IMR-90 (cell line): ENCODE data around the gene OSBP2. TPM values are rescaled to one million over a fixed set of nuclear protein-coding genes. Genes with fewer than 3 reads are reported as not detected.
A peak's percentile ranks its signal among the peaks of the same experiment; 100 is the strongest.

Experiments
- ATAC-seq: fragments of 200-7000 bp; cut with Tn5 transposase; 2 replicates; pipeline ENCODE4 v1.9.1; 2020; ENCODE audit warnings: low read depth, mild to moderate bottlenecking, moderate library complexity
- BruUV-seq: library from RNA; stranded (reverse); fragments of 400-500 nt; replicated peaks from 2 replicates; lab custom pipeline; 2021; lab: Mats Ljungman, UMichigan
- CTCF ChIA-PET: fragments of 300-600 bp; formaldehyde crosslinking; extraction: SDS; loops from one replicate; lab custom pipeline; 2021; ENCODE audit warnings: antibody characterized with exemption; lab: Yijun Ruan, JAX
- POLR2A ChIA-PET: fragments of 300-600 bp; sonication (Branson Sonifier 250); formaldehyde crosslinking; loops from one replicate; lab custom pipeline; 2022; ENCODE audit warnings: antibody characterized with exemption; ENCODE audit not compliant: unreplicated experiment; lab: Charles Lee
- DNase-seq: peaks from one replicate; pipeline ENCODE4 v3.0.0; 2013
- H2AFZ ChIP-seq: replicated peaks from 2 replicates; pipeline ENCODE3; 2013; ENCODE audit warnings: low read length, mild to moderate bottlenecking; ENCODE audit not compliant: poor library complexity
- H2AK5ac ChIP-seq: 2 replicates; pipeline ENCODE4 v1.6.1; 2013; ENCODE audit warnings: low read depth, low read length, inconsistent platforms
- H2AK9ac ChIP-seq: replicated peaks from 2 replicates; pipeline ENCODE3; 2013; ENCODE audit warnings: mild to moderate bottlenecking, low read depth, low read length, moderate library complexity; ENCODE audit not compliant: poor library complexity
- H2BK120ac ChIP-seq: 2 replicates; pipeline ENCODE4 v1.6.1; 2013; ENCODE audit warnings: low read depth, low read length, inconsistent platforms
- H2BK15ac ChIP-seq: 3 replicates; pipeline ENCODE4 v1.6.1; 2013; ENCODE audit warnings: low read depth, low read length, inconsistent platforms
- H2BK20ac ChIP-seq: 2 replicates; pipeline ENCODE4 v1.6.1; 2013; ENCODE audit warnings: low read depth, mild to moderate bottlenecking, inconsistent platforms, low read length, moderate library complexity
- H2BK5ac ChIP-seq: 2 replicates; pipeline ENCODE4 v1.6.1; 2013; ENCODE audit warnings: mild to moderate bottlenecking, low read depth, low read length, inconsistent platforms; ENCODE audit not compliant: poor library complexity, severe bottlenecking
- H3K14ac ChIP-seq: replicated peaks from 2 replicates; pipeline ENCODE4 v1.6.1; 2013; ENCODE audit warnings: low read depth, low read length, inconsistent platforms
- H3K18ac ChIP-seq: 2 replicates; pipeline ENCODE4 v1.6.1; 2013; ENCODE audit warnings: low read depth, low read length, control low read depth
- H3K23ac ChIP-seq: 2 replicates; pipeline ENCODE4 v1.6.1; 2013; ENCODE audit warnings: low read depth, low read length, inconsistent platforms
- H3K27ac ChIP-seq: 2 replicates; pipeline ENCODE4 v1.5.1; 2013; ENCODE audit warnings: mild to moderate bottlenecking, control low read depth, low read length; ENCODE audit not compliant: insufficient read depth
- H3K27me3 ChIP-seq: 2 replicates; pipeline ENCODE4 v1.6.1; 2013; ENCODE audit warnings: low read length; ENCODE audit not compliant: control insufficient read depth, insufficient read depth
- H3K36me3 ChIP-seq: 2 replicates; pipeline ENCODE4 v1.6.1; 2013; ENCODE audit warnings: low read length, mixed read lengths; ENCODE audit not compliant: control insufficient read depth, insufficient read depth
- H3K4ac ChIP-seq: 2 replicates; pipeline ENCODE4 v1.6.1; 2013; ENCODE audit warnings: low read depth, low read length, inconsistent platforms
- H3K4me1 ChIP-seq: 2 replicates; pipeline ENCODE4 v1.6.1; 2013; ENCODE audit warnings: low read length, mixed read lengths; ENCODE audit not compliant: control insufficient read depth, insufficient read depth
- H3K4me2 ChIP-seq: 2 replicates; pipeline ENCODE4 v1.6.1; 2013; ENCODE audit warnings: low read depth, mild to moderate bottlenecking, control low read depth, low read length, moderate library complexity
- H3K4me3 ChIP-seq: 2 replicates; pipeline ENCODE4 v1.5.1; 2013; ENCODE audit warnings: low read depth, mild to moderate bottlenecking, control low read depth, low read length, moderate library complexity; ENCODE audit not compliant: insufficient read depth
- H3K56ac ChIP-seq: 2 replicates; pipeline ENCODE4 v1.6.1; 2013; ENCODE audit warnings: low read length, inconsistent platforms; ENCODE audit not compliant: insufficient read depth; ENCODE audit errors: extremely low read depth
- H3K79me1 ChIP-seq, 2 experiments: 2 replicates each; pipeline ENCODE4 v1.6.1; 2013; ENCODE audit warnings: low read length in 2 of 2, inconsistent platforms in 1 of 2, low read depth in 1 of 2
- H3K9ac ChIP-seq: 2 replicates; pipeline ENCODE4 v1.6.1; 2013; ENCODE audit warnings: low read depth, low read length, control low read depth
- H3K9me1 ChIP-seq: 2 replicates; pipeline ENCODE4 v1.6.1; 2013; ENCODE audit warnings: low read length, inconsistent platforms; ENCODE audit not compliant: insufficient read depth
- H3K9me3 ChIP-seq: 2 replicates; pipeline ENCODE4 v1.6.1; 2013; ENCODE audit warnings: low read length; ENCODE audit not compliant: control insufficient read depth, insufficient read depth
- H4K20me1 ChIP-seq: 2 replicates; pipeline ENCODE4 v1.6.1; 2013; ENCODE audit warnings: low read length, inconsistent platforms; ENCODE audit not compliant: insufficient read depth
- H4K5ac ChIP-seq: 2 replicates; pipeline ENCODE4 v1.6.1; 2013; ENCODE audit warnings: mild to moderate bottlenecking, low read depth, low read length, control low read depth
- H4K8ac ChIP-seq, 2 experiments: 2 replicates each; pipeline ENCODE4 v1.6.1; 2013; ENCODE audit warnings: low read depth in 2 of 2, low read length in 2 of 2, control low read depth in 1 of 2, inconsistent platforms in 1 of 2
- H4K91ac ChIP-seq: 2 replicates; pipeline ENCODE4 v1.6.1; 2013; ENCODE audit warnings: low read depth, low read length, inconsistent platforms; ENCODE audit not compliant: insufficient read depth
- CEBPB ChIP-seq: IDR thresholded peaks from 2 replicates; pipeline ENCODE4 v1.6.1; 2012; ENCODE audit warnings: low read depth, low read length, improper control_type of control experiment
- CHD1 ChIP-seq: IDR thresholded peaks from 2 replicates; pipeline ENCODE4 v1.6.1; 2012; ENCODE audit warnings: low read depth, low read length, improper control_type of control experiment
- CTCF ChIP-seq: conservative IDR thresholded peaks from 2 replicates; pipeline ENCODE4 v1.5.1; 2012; ENCODE audit warnings: mild to moderate bottlenecking, low read depth, low read length, improper control_type of control experiment
- FOS ChIP-seq: fragments of 150-350 bp; IDR thresholded peaks from 2 replicates; pipeline ENCODE4 v1.6.1; 2016; ENCODE audit warnings: low read depth, low read length
- MAZ ChIP-seq: IDR thresholded peaks from 2 replicates; pipeline ENCODE4 v1.6.1; 2012; ENCODE audit warnings: low read depth, mild to moderate bottlenecking, low read length, improper control_type of control experiment, moderate library complexity, borderline replicate concordance
- MXI1 ChIP-seq: IDR thresholded peaks from 2 replicates; pipeline ENCODE4 v1.6.1; 2012; ENCODE audit warnings: low read depth, mild to moderate bottlenecking, low read length, moderate library complexity, borderline replicate concordance
- RAD21 ChIP-seq: IDR thresholded peaks from 2 replicates; pipeline ENCODE4 v1.6.1; 2012; ENCODE audit warnings: low read length, improper control_type of control experiment
- RFX5 ChIP-seq: IDR thresholded peaks from 2 replicates; pipeline ENCODE4 v1.8.0; 2012; ENCODE audit warnings: low read depth, mild to moderate bottlenecking, low read length, moderate library complexity
- WGBS, 2 experiments: methylation state at CpG; one replicate each; pipeline versions ENCODE4 v1.1.5 to v1.1.7; 2013; ENCODE audit warnings: missing lambda C conversion rate in 2 of 2; ENCODE audit not compliant: insufficient read length in 1 of 2; ENCODE audit errors: extremely low coverage in 2 of 2; 5-methylcytosine and 5-hydroxymethylcytosine counted together
- dilution Hi-C: fragments of 300-500 bp; cut with HindIII; formaldehyde crosslinking; loops from one replicate; pipeline ENCODE4 v1.14.3; 2018; ENCODE audit warnings: low sequenced_read_pairs; ENCODE audit not compliant: unreplicated experiment
- in situ Hi-C: fragments of 300-500 bp; cut with MboI; formaldehyde crosslinking; loops from 3 replicates; pipeline ENCODE4 v1.14.3; 2019; ENCODE audit warnings: low sequenced_read_pairs, inconsistent platforms, mixed read lengths
- intact Hi-C: fragments of 100-400 bp; cut with micrococcal nuclease; formaldehyde crosslinking; loops from 2 replicates; pipeline ENCODE4 v1.10.0; 2022
- polyA plus RNA-seq, 3 experiments: library from polyadenylated mRNA; depleted of rRNA; stranded (reverse); fragments of >200 nt; gene quantifications; 2 replicates each; pipeline ENCODE4 v1.2.3, GENCODE V29; 2012; ENCODE audit warnings: low replicate concordance in 1 of 3
- total RNA-seq: library from RNA; depleted of rRNA; stranded (reverse); fragments of >200 nt; gene quantifications from 2 replicates; pipeline ENCODE4 v1.2.3, GENCODE V29; 2012

Gene OSBP2
- total and polyA plus RNA-seq, 2 of the 4 experiments (the other 2 are of a cell fraction): 1.8 to 2.2 TPM

GRCh38 chr22:30667494-30668385, 26.9 kb upstream of the OSBP2 start, which contains the start of gene DUSP18:
TSS of gene DUSP18 (minus strand) at chr22:30667875. CDS start at chr22:30664003, 3,872 bp downstream.
- dilution Hi-C loops: no loop called here

More at GRCh38 chr22:30667494-30668385, 26.9 kb upstream of the OSBP2 start, which contains the start of gene DUSP18:
- intact Hi-C loops: no loop called here
- H4K91ac ChIP-seq: peak within 1 kb of the TSS; percentile 29; the same call in 1 of the 2 replicates
- ChIA-PET POLR2A (interaction anchor here (0.6 kb wide), 1 partner anchor 346 kb away, joined by 5 read pairs; no protein-coding TSS in a partner anchor), CTCF (interaction anchor here (0.6 to 1.5 kb wide), 2 partner anchors 77 to 87 kb away, joined by 3 to 4 read pairs; no protein-coding TSS in a partner anchor)
- peak within 1 kb of the TSS; percentile 87 for H3K4me2 ChIP-seq
- no peaks in the 10 kb centered on the region for H3K27me3 ChIP-seq
- peak within 1 kb of the TSS; percentile 7; the same call in 1 of the 2 replicates for H2AK5ac ChIP-seq
- peak within 1 kb of the TSS; percentile 39 to 85; a peak in 3 of 4 replicates for H4K8ac ChIP-seq
- 1% methylated on average over 60 of the region's 77 CpGs; no CpG with 5 or more reads in 1 of the 2 experiments for WGBS, 2 experiments
- H3K4me1 ChIP-seq: no peaks in the 10 kb centered on the region
- TF ChIP-seq MXI1 (0 out of 2 replicates have a peak, but pooled peaks have one; percentile 81), CHD1 (no peak), CTCF (peak; percentile 29; the same call in 1 of the 2 replicates), RFX5 (no peak), RAD21 (no peak; the same call in 1 of the 2 replicates), CEBPB (no peak), MAZ (peak; percentile 66; the same call in 1 of the 2 replicates), FOS (no peak)
- peaks cover 9% of the 10 kb centered on the region; the same call in 1 of the 2 replicates for H3K36me3 ChIP-seq
- no peak within 1 kb of the TSS for H4K5ac ChIP-seq
- H3K9ac ChIP-seq: peak within 1 kb of the TSS; percentile 63
- in situ Hi-C loops: no loop called here
- H3K79me1 ChIP-seq: peaks cover 0 to 12% of the 10 kb centered on the region in 2 experiments; a peak in 1 of 4 replicates
- no peaks in the 10 kb centered on the region for H3K9me1 ChIP-seq
- H2BK20ac ChIP-seq: peak within 1 kb of the TSS; percentile 28; the same call in 1 of the 2 replicates
- BruUV-seq: no TSS peak
- H3K4me3 ChIP-seq: peak within 1 kb of the TSS; percentile 76
- H4K20me1 ChIP-seq: no peaks in the 10 kb centered on the region
- H3K56ac ChIP-seq: peak within 1 kb of the TSS; percentile 39; the same call in 1 of the 2 replicates
- H2AK9ac ChIP-seq: peak within 1 kb of the TSS; percentile 60
- H2BK120ac ChIP-seq: peak within 1 kb of the TSS; percentile 53; the same call in 1 of the 2 replicates
- peak within 1 kb of the TSS; percentile 86 for H3K14ac ChIP-seq
- peak within 1 kb of the TSS; percentile 73 for H3K23ac ChIP-seq
- ATAC-seq (peak; percentile 99), DNase-seq (peak; percentile 79)
- H3K27ac ChIP-seq: peak within 1 kb of the TSS; percentile 16; the same call in 1 of the 2 replicates
- H2AFZ ChIP-seq: peak within 1 kb of the TSS; percentile 98
- H3K18ac ChIP-seq: no peak within 1 kb of the TSS
- H2BK15ac ChIP-seq: peak within 1 kb of the TSS; percentile 31; the same call in 1 of the 3 replicates
- H2BK5ac ChIP-seq: no peak within 1 kb of the TSS
- H3K4ac ChIP-seq: peak within 1 kb of the TSS; percentile 74
- no peaks in the 10 kb centered on the region for H3K9me3 ChIP-seq
